ENCODE measurements around the gene SETMAR. TPM values are rescaled to one million over a fixed set of nuclear protein-coding genes. Genes with fewer than 3 reads are reported as not detected.

The SETMAR gene
- total RNA-seq (2014; rRNA removed; shearing (Covaris generic)) (16.8 and 19.2 TPM in 2 replicates), total RNA-seq (2022) (16.2 and 16.6 TPM in 2 replicates), Bru-seq, nascent RNA (percentile 82 among the genes with signal in this experiment), BruChase-seq, experiment 1, labeled RNA remaining after a 6-hour chase (percentile 49 among the genes with signal in this experiment), BruChase-seq, experiment 2, labeled RNA remaining after a 2-hour chase (percentile 62 among the genes with signal in this experiment)
- long read RNA-seq, partial matches to known transcripts, result 0 of 7 reads
- long read RNA-seq, other reads (novel, unspliced or antisense), result 5 of 7 reads

- Histone ChIP-seq H3K36me3 (ENCODE audit: insufficient read depth, low read length) (peaks cover 15% of the 10 kb centered on the region), H3K9me3 (ENCODE audit: low read length) (no peaks in the 10 kb centered on the region), H3K4me1 (ENCODE audit: insufficient read depth, low read length, poor library complexity, severe bottlenecking) (peaks cover 15% of the 10 kb centered on the region), H2AFZ (ENCODE audit: low read length) (peak within 1 kb of the TSS; percentile 65), H3K9me2 (ENCODE audit: insufficient read depth, low read length) (no peaks in the 10 kb centered on the region), H4K20me1 (ENCODE audit: insufficient read depth, low read length) (no peaks in the 10 kb centered on the region), H3K27ac (ENCODE audit: low read depth, low read length, poor library complexity, severe bottlenecking) (peak within 1 kb of the TSS; percentile 64), H3K4me3 (ENCODE audit: low read depth, low read length, poor library complexity, severe bottlenecking) (peak within 1 kb of the TSS; percentile 78), H3K79me2 (ENCODE audit: insufficient read depth, low read depth, low read length) (peaks cover 29% of the 10 kb centered on the region), H3K4me2 (ENCODE audit: low read length) (peak within 1 kb of the TSS; percentile 72)
- intact Hi-C loops (cut with micrococcal nuclease; ENCODE audit: unreplicated experiment), result no loop called here
- TF ChIP-seq CTCF (conservative IDR thresholded peaks at IDR 0.05; ENCODE audit: low read length) (no peak), EZH2phosphoT487 (IDR thresholded peaks at IDR 0.05; ENCODE audit: borderline replicate concordance, low read depth, low read length) (no peak)
- ChIA-PET CTCF (ENCODE audit: unreplicated experiment) (no interaction called here), POLR2A (no interaction called here)
- TSS peak; percentile 55 for BruUV-seq (replicated peaks)
- DNase-seq (ENCODE audit: low spot score), result peak; percentile 91
These were observed at the start of gene SETMAR for GRCh38 chr3:4303187-4304123. Gene SETMAR, plus strand, starts transcription at chr3:4303369. Its CDS starts 2 bp downstream, at chr3:4303371.

- no peaks in the 10 kb centered on the region for H3K79me2 ChIP-seq (ENCODE audit: insufficient read depth, low read depth, low read length)
- no peaks in the 10 kb centered on the region for H3K4me1 ChIP-seq (ENCODE audit: insufficient read depth, low read length, poor library complexity, severe bottlenecking)
- ChIA-PET CTCF (ENCODE audit: unreplicated experiment) (no interaction called here), POLR2A (no interaction called here)
- H3K4me2 ChIP-seq (ENCODE audit: low read length), result no peak overlapping the region
- H3K9me3 ChIP-seq (ENCODE audit: low read length), result no peaks in the 10 kb centered on the region
- no peak overlapping the region for H3K4me3 ChIP-seq (ENCODE audit: low read depth, low read length, poor library complexity, severe bottlenecking)
- DNase-seq (ENCODE audit: low spot score), result no peak
- no TSS peak for BruUV-seq (replicated peaks)
- H4K20me1 ChIP-seq (ENCODE audit: insufficient read depth, low read length), result no peaks in the 10 kb centered on the region
- no peaks in the 10 kb centered on the region for H3K36me3 ChIP-seq (ENCODE audit: insufficient read depth, low read length)
- no peak overlapping the region for H2AFZ ChIP-seq (ENCODE audit: low read length)
- no peak for TF ChIP-seq EZH2phosphoT487 (IDR thresholded peaks at IDR 0.05; ENCODE audit: borderline replicate concordance, low read depth, low read length)
- no peak for TF ChIP-seq CTCF (conservative IDR thresholded peaks at IDR 0.05; ENCODE audit: low read length)
- H3K9me2 ChIP-seq (ENCODE audit: insufficient read depth, low read length), result no peaks in the 10 kb centered on the region
- H3K27ac ChIP-seq (ENCODE audit: low read depth, low read length, poor library complexity, severe bottlenecking), result no peak overlapping the region
- intact Hi-C loops (cut with micrococcal nuclease; ENCODE audit: unreplicated experiment), result no loop called here
These were observed 41.8 kb upstream of the SETMAR start for GRCh38 chr3:4261406-4261805.
